Ishikawa (cell line): ENCODE data around the gene KTI12.

ENCODE experiments used
- CEBPB ChIP-seq: IDR thresholded peaks from 2 replicates; pipeline ENCODE4 v1.6.1; 2012
- CREB1 ChIP-seq: IDR thresholded peaks from 2 replicates; pipeline ENCODE4 v1.6.1; 2012; ENCODE audit warnings: low read depth
- EP300 ChIP-seq: IDR thresholded peaks from 2 replicates; pipeline ENCODE4 v1.6.1; 2012; ENCODE audit warnings: borderline replicate concordance
- FOXM1 ChIP-seq: IDR thresholded peaks from 2 replicates; pipeline ENCODE4 v1.6.1; 2012; ENCODE audit warnings: low read depth, borderline replicate concordance
- RAD21 ChIP-seq: IDR thresholded peaks from 2 replicates; pipeline ENCODE4 v1.6.1; 2012; ENCODE audit warnings: low read depth
- TAF1 ChIP-seq: IDR thresholded peaks from 2 replicates; pipeline ENCODE4 v1.6.1; 2012; ENCODE audit warnings: low read depth, mild to moderate bottlenecking
- TF ChIP-seq, protein P1 (sequence below): IDR thresholded peaks from 2 replicates; pipeline ENCODE4 v1.6.1; 2012

DNA sequence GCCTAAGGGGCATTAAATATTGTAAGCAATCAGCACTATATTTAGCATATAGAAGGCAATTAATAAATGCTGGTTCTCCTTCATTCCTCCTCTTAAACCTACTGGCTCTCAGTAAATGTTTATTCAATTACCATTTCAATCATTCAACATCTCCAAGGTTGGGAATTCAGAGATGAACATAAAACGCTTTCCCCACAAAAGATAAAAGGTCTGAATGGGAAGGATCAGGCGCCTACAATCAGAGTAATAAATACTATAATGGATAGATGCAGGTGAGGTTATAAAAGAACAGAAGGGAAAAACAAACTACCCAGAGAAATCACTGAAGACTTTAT is 407 bp upstream of the KTI12 start:
- TF ChIP-seq FOXM1: no peak
- TF ChIP-seq TAF1: no peak
- TF ChIP-seq RAD21: no peak
- no peak for TF ChIP-seq CREB1
- no peak for TF ChIP-seq EP300
- TF ChIP-seq, protein P1, sequence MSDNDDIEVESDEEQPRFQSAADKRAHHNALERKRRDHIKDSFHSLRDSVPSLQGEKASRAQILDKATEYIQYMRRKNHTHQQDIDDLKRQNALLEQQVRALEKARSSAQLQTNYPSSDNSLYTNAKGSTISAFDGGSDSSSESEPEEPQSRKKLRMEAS: no peak
- TF ChIP-seq CEBPB: no peak
